ENCODE results near the gene TRAF3IP1. TPM values are rescaled to one million over a fixed set of nuclear protein-coding genes. Genes with fewer than 3 reads are reported as not detected.
A peak's percentile ranks its signal among the peaks of the same experiment; 100 is the strongest.

TRAF3IP1 gene
- total RNA-seq, 1 experiment from 2014 or later = 18.6 TPM

DNA sequence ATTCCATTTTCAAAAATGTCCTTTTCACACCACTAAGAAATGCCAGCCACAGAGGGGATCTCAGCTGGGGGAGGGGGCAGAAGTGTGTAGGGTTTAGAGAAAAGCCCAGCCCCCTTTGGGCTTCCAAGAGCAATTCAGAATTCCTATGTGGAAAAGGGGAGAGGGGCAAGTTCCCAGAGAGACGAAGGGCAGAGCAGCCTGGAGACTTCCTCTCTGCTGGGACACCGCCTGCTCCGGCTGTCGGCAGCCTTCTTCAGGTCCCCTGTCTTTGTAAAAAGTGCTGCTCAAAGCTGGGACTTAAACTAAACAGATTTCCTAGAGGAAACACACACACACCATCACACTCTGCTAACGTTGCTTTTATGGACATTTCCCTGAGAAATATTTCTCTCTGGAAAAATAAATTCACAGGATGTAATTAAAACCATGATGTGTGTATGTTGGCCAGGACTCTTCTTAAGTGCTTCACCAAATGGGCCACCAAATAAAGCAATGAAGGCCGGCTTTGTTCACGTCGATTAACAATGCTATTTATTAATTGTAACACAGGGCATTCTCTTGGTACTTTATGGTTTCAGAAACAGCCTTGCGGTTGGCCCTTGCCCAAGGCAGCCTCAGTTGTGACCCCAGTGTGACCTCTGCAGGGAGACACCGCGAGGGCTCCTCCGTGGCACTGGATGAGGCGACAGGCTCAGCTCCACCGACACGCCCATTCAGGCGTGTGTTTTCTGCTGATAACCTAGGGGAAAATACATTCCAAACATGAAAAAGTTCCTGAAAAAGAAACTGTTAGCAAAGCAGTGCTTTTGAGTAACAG, 100.8 kb downstream of the TRAF3IP1 start:
- Mint-ChIP-seq H3K4me3 (ENCODE audit: low read depth, unreplicated experiment) (no peak overlapping the region), H3K9me3 (ENCODE audit: low read depth, unreplicated experiment) (peaks cover under 1% of the 10 kb centered on the region), H3K27ac (ENCODE audit: unreplicated experiment) (peak overlapping the region; percentile 43), H3K4me1 (ENCODE audit: low read depth, unreplicated experiment) (peaks cover 45% of the 10 kb centered on the region), H3K27me3 (ENCODE audit: unreplicated experiment) (no peaks in the 10 kb centered on the region), H3K36me3 (ENCODE audit: insufficient read depth, unreplicated experiment) (peaks cover 13% of the 10 kb centered on the region)
- peak; percentile 32 for DNase-seq
- TF ChIP-seq, protein P1, sequence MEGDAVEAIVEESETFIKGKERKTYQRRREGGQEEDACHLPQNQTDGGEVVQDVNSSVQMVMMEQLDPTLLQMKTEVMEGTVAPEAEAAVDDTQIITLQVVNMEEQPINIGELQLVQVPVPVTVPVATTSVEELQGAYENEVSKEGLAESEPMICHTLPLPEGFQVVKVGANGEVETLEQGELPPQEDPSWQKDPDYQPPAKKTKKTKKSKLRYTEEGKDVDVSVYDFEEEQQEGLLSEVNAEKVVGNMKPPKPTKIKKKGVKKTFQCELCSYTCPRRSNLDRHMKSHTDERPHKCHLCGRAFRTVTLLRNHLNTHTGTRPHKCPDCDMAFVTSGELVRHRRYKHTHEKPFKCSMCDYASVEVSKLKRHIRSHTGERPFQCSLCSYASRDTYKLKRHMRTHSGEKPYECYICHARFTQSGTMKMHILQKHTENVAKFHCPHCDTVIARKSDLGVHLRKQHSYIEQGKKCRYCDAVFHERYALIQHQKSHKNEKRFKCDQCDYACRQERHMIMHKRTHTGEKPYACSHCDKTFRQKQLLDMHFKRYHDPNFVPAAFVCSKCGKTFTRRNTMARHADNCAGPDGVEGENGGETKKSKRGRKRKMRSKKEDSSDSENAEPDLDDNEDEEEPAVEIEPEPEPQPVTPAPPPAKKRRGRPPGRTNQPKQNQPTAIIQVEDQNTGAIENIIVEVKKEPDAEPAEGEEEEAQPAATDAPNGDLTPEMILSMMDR (IDR thresholded peaks at IDR 0.05; ENCODE audit: unreplicated experiment) = no peak
- BruUV-seq (replicated peaks) = no TSS peak
- CTCF ChIA-PET = no interaction called here
- intact Hi-C loops (cut with micrococcal nuclease; ENCODE audit: unreplicated experiment) = no loop called here

GRCh38 chr2:238421695-238422035, 101.3 kb downstream of the TRAF3IP1 start:
- peaks cover 48% of the 10 kb centered on the region for H3K4me1 Mint-ChIP-seq (ENCODE audit: low read depth, unreplicated experiment)
- no peak overlapping the region for H3K27ac Mint-ChIP-seq (ENCODE audit: unreplicated experiment)
- no peaks in the 10 kb centered on the region for H3K9me3 Mint-ChIP-seq (ENCODE audit: low read depth, unreplicated experiment)
- CTCF ChIA-PET = no interaction called here
- no TSS peak for BruUV-seq (replicated peaks)
- intact Hi-C loops (cut with micrococcal nuclease; ENCODE audit: unreplicated experiment) = no loop called here
- DNase-seq = no peak
- TF ChIP-seq, protein P1 (IDR thresholded peaks at IDR 0.05; ENCODE audit: unreplicated experiment) = no peak
- H3K36me3 Mint-ChIP-seq (ENCODE audit: insufficient read depth, unreplicated experiment) = peaks cover 19% of the 10 kb centered on the region
- no peak overlapping the region for H3K4me3 Mint-ChIP-seq (ENCODE audit: low read depth, unreplicated experiment)
- no peaks in the 10 kb centered on the region for H3K27me3 Mint-ChIP-seq (ENCODE audit: unreplicated experiment)

- CTCF ChIA-PET = no interaction called here
- DNase-seq = no peak
- Mint-ChIP-seq H3K27ac (ENCODE audit: unreplicated experiment) (peak overlapping the region; percentile 27), H3K27me3 (ENCODE audit: unreplicated experiment) (no peaks in the 10 kb centered on the region), H3K36me3 (ENCODE audit: insufficient read depth, unreplicated experiment) (peaks cover 25% of the 10 kb centered on the region), H3K4me1 (ENCODE audit: low read depth, unreplicated experiment) (peaks cover 48% of the 10 kb centered on the region), H3K9me3 (ENCODE audit: low read depth, unreplicated experiment) (no peaks in the 10 kb centered on the region), H3K4me3 (ENCODE audit: low read depth, unreplicated experiment) (no peak overlapping the region)
- intact Hi-C loops (cut with micrococcal nuclease; ENCODE audit: unreplicated experiment) = no loop called here
- TF ChIP-seq, protein P1 (IDR thresholded peaks at IDR 0.05; ENCODE audit: unreplicated experiment) = no peak
- no TSS peak for BruUV-seq (replicated peaks)
These were observed 102.0 kb downstream of the TRAF3IP1 start for GRCh38 chr2:238422285-238422684.

DNA sequence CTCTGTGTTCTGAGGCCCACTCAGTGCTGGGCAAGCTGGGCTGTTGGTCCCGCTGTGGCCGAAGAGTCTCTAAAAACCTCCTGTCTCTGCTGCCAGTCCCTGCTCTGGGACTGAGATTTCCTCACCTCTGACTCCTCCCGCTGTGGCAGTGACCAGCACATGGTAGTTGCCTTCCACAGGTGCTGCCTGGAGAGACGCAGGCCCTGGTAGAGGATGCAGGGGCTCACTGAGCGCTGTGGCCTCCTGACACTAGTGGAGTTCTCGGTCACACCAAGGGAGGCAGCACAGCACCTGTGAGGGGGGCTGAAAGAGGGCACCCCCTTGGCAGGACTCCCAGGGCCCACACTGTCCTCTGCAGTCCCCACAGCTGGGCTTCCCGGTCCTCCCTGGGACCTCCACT, 102.6 kb downstream of the TRAF3IP1 start:
- Mint-ChIP-seq H3K36me3 (ENCODE audit: insufficient read depth, unreplicated experiment) (peaks cover 31% of the 10 kb centered on the region), H3K27me3 (ENCODE audit: unreplicated experiment) (no peaks in the 10 kb centered on the region), H3K4me3 (ENCODE audit: low read depth, unreplicated experiment) (no peak overlapping the region), H3K27ac (ENCODE audit: unreplicated experiment) (no peak overlapping the region), H3K4me1 (ENCODE audit: low read depth, unreplicated experiment) (peaks cover 46% of the 10 kb centered on the region), H3K9me3 (ENCODE audit: low read depth, unreplicated experiment) (no peaks in the 10 kb centered on the region)
- CTCF ChIA-PET = no interaction called here
- BruUV-seq (replicated peaks) = no TSS peak
- intact Hi-C loops (cut with micrococcal nuclease; ENCODE audit: unreplicated experiment) = no loop called here
- DNase-seq = no peak
- TF ChIP-seq, protein P1 (IDR thresholded peaks at IDR 0.05; ENCODE audit: unreplicated experiment) = no peak

Data from Calu3 (cell line).